H7 (cell line): Measurements from ENCODE around the gene GDPGP1. TPM values are rescaled to one million over a fixed set of nuclear protein-coding genes. Genes with fewer than 3 reads are reported as not detected.

ENCODE experiments used
- total RNA-seq: library from RNA; depleted of rRNA; stranded (reverse); fragments of >200 nt; shearing (Covaris generic); gene quantifications from 2 replicates; pipeline ENCODE4 v1.2.3, GENCODE V29; 2014; rRNA removed

Gene GDPGP1
- total RNA-seq, 1 experiment from 2014 or later = 5.8 TPM

Other genes with a start within 250 kb of the GDPGP1 start
- 24.3 and 28.5 TPM in 2 replicates for gene ZNF710, start 232.9 kb upstream of the GDPGP1 start, total RNA-seq
- gene IDH2, start 131.7 kb upstream of the GDPGP1 start, total RNA-seq = 67.6 and 74.4 TPM in 2 replicates
- 53.0 and 61.0 TPM in 2 replicates for gene SEMA4B, start 32.9 kb upstream of the GDPGP1 start, total RNA-seq
- 16.3 and 21.2 TPM in 2 replicates for gene CIB1, start 268 bp upstream of the GDPGP1 start, total RNA-seq
- 0.07 and 0.14 TPM in 2 replicates for gene TTLL13, start 15.3 kb downstream of the GDPGP1 start, total RNA-seq
- 66.6 and 72.9 TPM in 2 replicates for gene NGRN, start 31.5 kb downstream of the GDPGP1 start, total RNA-seq
- gene ZNF774, start 118.1 kb downstream of the GDPGP1 start, total RNA-seq = 0.55 and 0.73 TPM in 2 replicates
- gene IQGAP1, start 154.0 kb downstream of the GDPGP1 start, total RNA-seq = 74.7 and 87.6 TPM in 2 replicates